NCI-H1436 (cell line): Measurements from ENCODE around the gene TMEM14B.
"Not testable (repeated sequence)": the region's sequence is repeated elsewhere in the genome, so short reads cannot be mapped to it uniquely, and the experiment has no call there.

Experiments used
- DNase-seq: peaks from one replicate; lab custom pipeline; 2025; lab: John Stamatoyannopoulos, UW

TMEM14B gene

GRCh38 chr6:10746915-10747250 is 722 bp upstream of the TMEM14B start:
- no peak for DNase-seq

DNA sequence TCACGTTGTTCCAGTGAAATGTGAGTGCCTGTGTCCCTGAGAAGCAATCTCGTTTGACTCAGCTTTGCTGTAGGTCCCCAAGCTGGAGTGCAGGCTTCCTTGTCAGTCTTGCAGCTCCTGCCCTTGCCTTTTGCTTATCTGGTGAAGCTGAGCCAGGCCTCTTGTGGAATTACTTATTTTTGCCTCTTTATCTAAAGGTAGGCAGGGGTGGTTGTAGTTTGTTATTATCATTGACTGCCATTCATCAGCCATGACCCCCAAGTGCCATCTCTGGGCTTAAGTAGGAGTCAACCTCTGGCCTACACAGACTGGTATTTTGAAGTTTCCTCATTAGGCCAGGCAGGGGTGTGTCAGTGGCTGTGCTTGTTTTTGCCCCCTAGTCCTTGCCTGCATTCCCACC is 2.1 kb downstream of the TMEM14B start:
- DNase-seq = no peak

DNA sequence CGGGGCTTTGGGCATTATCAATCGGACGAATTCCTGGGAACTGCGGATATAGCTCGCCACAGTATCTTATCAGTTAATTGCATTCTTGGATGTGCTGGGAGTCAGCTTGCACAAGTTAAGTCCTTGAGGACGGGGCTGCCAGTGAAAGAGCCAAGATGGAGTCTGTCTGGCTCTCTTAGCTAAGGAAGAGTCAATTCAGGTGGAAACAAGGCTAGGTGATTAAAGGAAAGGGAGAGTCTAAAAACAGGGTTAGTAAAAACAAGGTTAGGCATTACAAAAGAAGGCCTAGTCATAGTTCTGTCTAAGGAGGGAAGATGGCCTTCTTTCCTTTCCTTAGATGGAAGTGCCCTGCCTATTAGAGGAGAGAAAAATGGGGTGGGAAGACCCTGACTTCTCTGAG is 3.0 kb downstream of the TMEM14B start:
- not testable (repeated sequence) for DNase-seq

DNA sequence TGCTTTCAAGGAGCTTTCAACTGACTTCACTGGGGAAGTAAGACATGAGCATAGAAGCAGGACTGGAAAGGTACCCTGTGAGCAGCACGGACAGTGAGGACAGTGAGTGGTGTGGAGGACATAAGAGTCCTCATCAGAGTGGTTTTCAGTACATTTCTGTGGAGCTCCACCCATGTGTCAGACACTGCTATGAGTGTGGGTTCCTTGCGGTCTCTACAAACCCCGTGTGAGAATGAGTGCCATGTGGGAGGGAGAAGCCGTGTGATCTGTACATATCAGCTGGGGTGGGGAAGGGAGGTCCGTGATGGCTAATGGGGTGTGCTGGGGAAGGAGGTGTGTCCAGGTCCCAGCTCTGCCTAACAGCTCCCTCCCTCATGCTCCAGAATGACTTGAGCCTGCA is 4.2 kb downstream of the TMEM14B start:
- not testable (repeated sequence) for DNase-seq

- no peak for DNase-seq
Observed at GRCh38 chr6:10756085-10756484, 8.5 kb downstream of the TMEM14B start.

GRCh38 chr6:10759312-10759839 is 11.8 kb downstream of the TMEM14B start:
- peak; percentile 5 for DNase-seq

DNA sequence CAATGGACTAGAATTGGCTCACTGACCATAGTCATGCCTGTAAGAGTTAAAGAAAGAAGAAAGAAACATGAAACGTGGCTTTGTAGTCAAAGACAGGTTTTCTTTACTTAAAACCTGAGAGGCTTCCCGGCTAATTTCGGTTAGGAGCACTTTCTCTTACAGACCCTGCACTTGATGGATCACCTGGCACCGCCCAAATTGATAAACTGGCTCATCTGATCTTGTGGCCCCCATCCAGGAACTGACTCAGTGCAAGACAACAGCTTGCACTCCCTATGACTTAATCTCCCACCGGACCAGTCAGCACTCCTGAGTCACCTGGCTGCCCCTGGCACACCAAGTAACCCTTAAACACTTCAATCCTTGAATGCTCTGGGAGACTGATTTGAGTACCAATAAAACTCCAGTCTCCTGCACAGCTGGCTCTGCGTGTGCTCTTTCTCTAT is 12.3 kb downstream of the TMEM14B start:
- no peak for DNase-seq

- no peak for DNase-seq
Observed at GRCh38 chr6:10763006-10763405, 15.4 kb downstream of the TMEM14B start.

GRCh38 chr6:10769419-10769818 is 21.8 kb downstream of the TMEM14B start:
- no peak for DNase-seq

- DNase-seq = no peak
Observed at GRCh38 chr6:10771371-10771894, 23.8 kb downstream of the TMEM14B start.

GRCh38 chr6:10778230-10778629 is 30.6 kb downstream of the TMEM14B start:
- DNase-seq = no peak

- DNase-seq = no peak
Observed at GRCh38 chr6:10779076-10779475, 31.5 kb downstream of the TMEM14B start.

DNA sequence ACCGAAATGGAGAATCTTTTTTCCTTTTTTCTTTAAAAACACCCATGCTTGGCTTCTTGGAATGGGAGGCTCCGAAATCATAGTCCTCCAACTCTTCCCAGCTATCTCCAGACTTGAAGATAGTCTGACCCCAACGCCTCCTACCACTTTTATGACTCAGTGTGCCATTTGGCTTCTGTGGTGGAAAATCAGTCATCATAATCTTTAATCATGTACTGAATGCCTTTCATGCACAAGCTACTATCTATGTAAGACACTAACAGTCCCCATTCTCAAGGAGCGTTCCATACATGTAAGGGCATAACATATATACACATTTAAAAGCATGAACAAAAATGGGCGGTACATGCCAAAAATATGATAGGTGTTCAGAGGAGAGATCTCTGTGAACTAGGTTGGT is 44.1 kb downstream of the TMEM14B start:
- DNase-seq = no peak

DNA sequence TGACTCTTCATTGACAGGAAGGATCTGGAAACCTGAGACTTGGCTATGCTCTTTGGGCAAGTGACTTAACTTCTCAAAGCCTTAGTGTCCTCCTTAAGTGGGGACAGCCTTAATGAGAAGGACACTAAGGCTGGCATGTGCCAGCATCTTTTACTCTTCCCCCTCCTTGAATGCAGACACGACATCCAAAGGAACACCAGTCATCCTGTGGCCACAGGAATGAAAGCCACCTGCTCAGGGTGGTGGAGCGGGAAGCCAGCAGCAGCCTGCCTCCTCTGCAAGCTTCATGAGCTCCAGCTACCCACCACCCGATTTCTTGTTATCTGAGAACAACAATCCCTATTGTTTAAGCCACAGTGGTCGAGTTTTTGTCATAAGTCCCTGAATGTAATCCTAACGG is 44.5 kb downstream of the TMEM14B start:
- DNase-seq = no peak

DNA sequence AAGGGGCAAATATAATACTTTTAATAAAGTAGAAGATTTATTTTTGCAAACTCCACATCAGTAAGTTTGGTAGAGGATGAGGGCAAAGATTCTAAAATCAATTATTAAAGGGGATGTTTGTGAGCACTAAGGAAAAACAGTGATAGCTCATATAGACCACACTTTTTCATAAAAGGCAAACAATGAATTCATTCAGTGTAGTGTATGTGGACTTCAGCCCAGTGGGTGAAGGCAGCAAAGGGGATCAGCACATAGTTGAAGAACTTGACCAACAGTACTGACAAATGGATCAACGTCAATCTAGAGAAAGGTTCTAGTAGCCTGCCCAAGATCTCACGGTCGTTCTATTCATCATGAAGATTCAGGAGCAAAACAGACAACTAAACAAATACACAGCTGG is 45.4 kb downstream of the TMEM14B start:
- DNase-seq = no peak

GRCh38 chr6:10793695-10794094 is 46.1 kb downstream of the TMEM14B start:
- DNase-seq = no peak

DNA sequence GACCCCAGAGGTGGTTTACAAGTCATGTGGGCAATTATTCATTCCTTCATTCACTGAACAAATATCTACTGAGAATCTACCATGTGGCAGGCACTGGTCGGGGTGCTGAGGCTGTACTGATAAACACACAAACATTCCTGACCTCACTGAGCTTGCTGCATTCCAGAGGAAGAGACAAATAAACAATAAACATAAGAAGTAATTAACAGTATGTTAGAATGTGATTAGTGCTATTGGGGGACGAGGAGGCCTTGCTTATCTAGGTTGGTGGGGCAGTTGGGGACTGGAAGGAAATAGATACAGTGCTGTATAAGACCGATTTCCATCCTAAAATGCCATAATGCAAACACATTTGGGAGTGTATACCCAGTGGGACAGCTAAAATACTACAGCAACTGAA is 46.6 kb downstream of the TMEM14B start:
- no peak for DNase-seq

- DNase-seq = no peak
Observed at GRCh38 chr6:10800810-10801209, 53.2 kb downstream of the TMEM14B start.

GRCh38 chr6:10801224-10801848 is 53.7 kb downstream of the TMEM14B start:
- peak; percentile 38 for DNase-seq
